H1 (cell line): ENCODE data around the gene RBBP6. TPM values are rescaled to one million over a fixed set of nuclear protein-coding genes. Genes with fewer than 3 reads are reported as not detected.

Source experiments
- CTCF ChIA-PET: fragments of 300-600 bp; sonication (Branson Sonifier 250); formaldehyde crosslinking; loops from one replicate; lab custom pipeline; 2021; ENCODE audit not compliant: partially characterized antibody; lab: Charles Lee
- POLR2A ChIA-PET: fragments of 300-600 bp; sonication (Branson Sonifier 250); formaldehyde crosslinking; loops from one replicate; lab custom pipeline; 2021; ENCODE audit warnings: inconsistent platforms; ENCODE audit not compliant: partially characterized antibody; lab: Charles Lee
- DNase-seq, 2 experiments: peaks; one replicate each; pipeline versions ENCODE4 v3.0.0 to v3.0.0-alpha.2; 2010 to 2022; ENCODE audit warnings: low spot score in 2 of 2, low read depth in 1 of 2, mixed read lengths in 1 of 2
- FAIRE-seq: peaks from 2 replicates; lab custom pipeline; 2011; peaks lifted over from hg19 to GRCh38; lab: Jason Lieb, UNC
- H2AFZ ChIP-seq: 2 replicates; pipeline ENCODE4 v1.8.1; 2012; ENCODE audit warnings: low read length, inconsistent platforms
- H2AK5ac ChIP-seq: 2 replicates; pipeline ENCODE4 v1.6.1; 2013; ENCODE audit warnings: low read depth, low read length
- H2BK120ac ChIP-seq: replicated peaks from 2 replicates; pipeline ENCODE3; 2013; ENCODE audit warnings: low read depth, low read length, inconsistent platforms
- H2BK12ac ChIP-seq: 2 replicates; pipeline ENCODE4 v1.6.1; 2013; ENCODE audit warnings: low read depth, low read length
- H2BK15ac ChIP-seq: 2 replicates; pipeline ENCODE4 v1.6.1; 2013; ENCODE audit warnings: low read length
- H2BK20ac ChIP-seq: 2 replicates; pipeline ENCODE4 v1.6.1; 2013; ENCODE audit warnings: low read length
- H2BK5ac ChIP-seq: 2 replicates; pipeline ENCODE4 v1.6.1; 2013; ENCODE audit warnings: low read depth, low read length
- H3K14ac ChIP-seq: 2 replicates; pipeline ENCODE4 v1.6.1; 2013; ENCODE audit warnings: inconsistent platforms; ENCODE audit not compliant: insufficient read length
- H3K18ac ChIP-seq: 2 replicates; pipeline ENCODE4 v1.6.1; 2013; ENCODE audit warnings: low read length; ENCODE audit errors: extremely low read depth
- H3K23ac ChIP-seq: 2 replicates; pipeline ENCODE4 v1.6.1; 2013; ENCODE audit warnings: inconsistent platforms; ENCODE audit not compliant: insufficient read length
- H3K23me2 ChIP-seq: 2 replicates; pipeline ENCODE4 v1.6.1; 2013; ENCODE audit warnings: low read depth, low read length
- H3K27ac ChIP-seq: 2 replicates; pipeline ENCODE4 v1.6.1; 2011; ENCODE audit warnings: low read depth, low read length, inconsistent platforms
- H3K27me3 ChIP-seq, 4 experiments: replicated peaks in 1 of 4; 1 replicate in 1 of 4; 2 replicates in 3 of 4; pipeline versions ENCODE4 v1.6.1 to v1.8.1; 2011 to 2013; ENCODE audit warnings: low read length in 3 of 4, mild to moderate bottlenecking in 3 of 4, inconsistent platforms in 2 of 4, mixed read lengths in 2 of 4, moderate library complexity in 1 of 4; ENCODE audit not compliant: control insufficient read depth in 3 of 4, insufficient read depth in 3 of 4; ENCODE audit errors: extremely low read depth in 1 of 4
- H3K36me3 ChIP-seq, 4 experiments: 2 replicates each; pipeline versions ENCODE4 v1.6.1 to v1.8.1; 2011 to 2013; ENCODE audit warnings: mild to moderate bottlenecking in 4 of 4, low read length in 3 of 4, moderate library complexity in 2 of 4, control low read depth in 1 of 4, inconsistent platforms in 1 of 4; ENCODE audit not compliant: insufficient read depth in 4 of 4, control insufficient read depth in 2 of 4
- H3K4ac ChIP-seq: replicated peaks from 2 replicates; pipeline ENCODE3; 2013; ENCODE audit warnings: low read length, low read depth, mixed read lengths, inconsistent platforms; ENCODE audit not compliant: insufficient read length
- H3K4me1 ChIP-seq, 4 experiments: replicated peaks in 1 of 4; 1 replicate in 1 of 4; 2 replicates in 3 of 4; pipeline versions ENCODE4 v1.6.1 to v1.8.1; 2011 to 2013; ENCODE audit warnings: low read length in 3 of 4, inconsistent platforms in 2 of 4, mixed read lengths in 1 of 4; ENCODE audit not compliant: insufficient read depth in 4 of 4, control insufficient read depth in 3 of 4
- H3K4me2 ChIP-seq, 2 experiments: 2 replicates each; pipeline versions ENCODE4 v1.6.1 to v1.8.1; 2011 to 2013; ENCODE audit warnings: low read depth in 2 of 2, low read length in 2 of 2, control low read depth in 1 of 2, inconsistent platforms in 1 of 2, mild to moderate bottlenecking in 1 of 2; ENCODE audit not compliant: insufficient read depth in 1 of 2
- H3K4me3 ChIP-seq, 4 experiments: fragments of 200-600, 300-600 bp in 1 of 4; sonication (generic), shearing (Covaris generic), sonication (Bioruptor Twin) in 1 of 4; 2 replicates each; pipeline versions ENCODE4 v1.5.1 to v1.8.1; 2011 to 2016; ENCODE audit warnings: low read length in 4 of 4, low read depth in 3 of 4, control low read depth in 2 of 4, inconsistent platforms in 2 of 4, mild to moderate bottlenecking in 2 of 4, mixed read lengths in 1 of 4, moderate library complexity in 1 of 4; ENCODE audit not compliant: insufficient read depth in 2 of 4; ENCODE audit errors: extremely low read depth in 1 of 4
- H3K56ac ChIP-seq: replicated peaks from 2 replicates; pipeline ENCODE3; 2013; ENCODE audit warnings: low read depth, mild to moderate bottlenecking, mixed read lengths, low read length, inconsistent platforms; ENCODE audit not compliant: insufficient read length
- H3K79me1 ChIP-seq: 2 replicates; pipeline ENCODE4 v1.6.1; 2013; ENCODE audit warnings: low read depth, low read length, control low read depth
- H3K79me2 ChIP-seq, 2 experiments: 2 replicates each; pipeline versions ENCODE4 v1.6.1 to v1.8.1; 2012 to 2013; ENCODE audit warnings: low read length in 2 of 2, mild to moderate bottlenecking in 2 of 2, inconsistent platforms in 1 of 2; ENCODE audit not compliant: insufficient read depth in 2 of 2, control insufficient read depth in 1 of 2
- H3K9ac ChIP-seq, 4 experiments: replicated peaks in 1 of 4; 1 replicate in 1 of 4; 2 replicates in 3 of 4; pipeline versions ENCODE4 v1.6.1 to v1.8.1; 2011 to 2013; ENCODE audit warnings: low read depth in 3 of 4, low read length in 3 of 4, control low read depth in 2 of 4, mild to moderate bottlenecking in 2 of 4, moderate library complexity in 2 of 4, inconsistent platforms in 1 of 4; ENCODE audit errors: extremely low read depth in 1 of 4
- H3K9me3 ChIP-seq, 2 experiments: 2 replicates each; pipeline versions ENCODE4 v1.6.1 to v1.8.1; 2012 to 2013; ENCODE audit warnings: mild to moderate bottlenecking in 2 of 2, moderate library complexity in 2 of 2, control low read depth in 1 of 2, inconsistent platforms in 1 of 2, low read depth in 1 of 2, low read length in 1 of 2, mixed read lengths in 1 of 2; ENCODE audit not compliant: insufficient read depth in 2 of 2
- H4K20me1 ChIP-seq, 2 experiments: replicated peaks in 1 of 2; 2 replicates each; pipeline versions ENCODE3 to v1.8.1; 2011 to 2013; ENCODE audit warnings: inconsistent platforms in 2 of 2, low read length in 2 of 2, mild to moderate bottlenecking in 1 of 2; ENCODE audit not compliant: insufficient read depth in 2 of 2, control insufficient read depth in 1 of 2
- H4K5ac ChIP-seq: 2 replicates; pipeline ENCODE4 v1.6.1; 2013; ENCODE audit warnings: low read length, low read depth, mixed read lengths, inconsistent platforms; ENCODE audit not compliant: insufficient read length
- H4K8ac ChIP-seq: 2 replicates; pipeline ENCODE4 v1.8.0; 2013; ENCODE audit warnings: mild to moderate bottlenecking, moderate library complexity, low read length, inconsistent platforms; ENCODE audit not compliant: insufficient read depth; ENCODE audit errors: extremely low read depth
- H4K91ac ChIP-seq: replicated peaks from 2 replicates; pipeline ENCODE3; 2013; ENCODE audit warnings: low read length, mixed read lengths, inconsistent platforms; ENCODE audit not compliant: insufficient read length
- ASH2L ChIP-seq: fragments of 200-600, 300-600 bp; sonication (generic); IDR thresholded peaks from one replicate; pipeline ENCODE4 v1.7.1; 2017; ENCODE audit warnings: low read length
- CBX8 ChIP-seq: fragments of 300-800, 300-1000 bp; sonication (generic); IDR thresholded peaks from 2 replicates; pipeline ENCODE4 v1.7.1; 2016; ENCODE audit warnings: low read depth, low read length, borderline replicate concordance
- CEBPB ChIP-seq: IDR thresholded peaks from 2 replicates; pipeline ENCODE4 v1.6.1; 2012; ENCODE audit warnings: low read depth, low read length
- CTBP2 ChIP-seq: IDR thresholded peaks from 2 replicates; pipeline ENCODE4 v1.7.0; 2011; ENCODE audit warnings: borderline replicate concordance, mild to moderate bottlenecking, moderate library complexity, mixed read lengths, low read length; ENCODE audit not compliant: insufficient read depth, insufficient read length
- JUN ChIP-seq: IDR thresholded peaks from 2 replicates; pipeline ENCODE4 v1.6.1; 2011; ENCODE audit warnings: low read depth, mild to moderate bottlenecking, improper control_type of control experiment, low read length
- KDM4A ChIP-seq: IDR thresholded peaks from one replicate; pipeline ENCODE4 v1.7.1; 2012; ENCODE audit warnings: low read depth, mild to moderate bottlenecking, moderate library complexity, low read length, inconsistent platforms; ENCODE audit not compliant: severe bottlenecking
- KDM5A ChIP-seq: fragments of 200-600 bp; IDR thresholded peaks from 2 replicates; pipeline ENCODE4 v1.7.1; 2012; ENCODE audit warnings: mild to moderate bottlenecking, low read length, inconsistent platforms, mixed read lengths
- MAFK ChIP-seq: IDR thresholded peaks from 2 replicates; pipeline ENCODE4 v1.6.1; 2012; ENCODE audit warnings: low read depth, mild to moderate bottlenecking, improper control_type of control experiment, low read length
- PHF8 ChIP-seq: fragments of 200-600 bp; sonication (generic); conservative IDR thresholded peaks from 2 replicates; pipeline ENCODE4 v1.7.1; 2012; ENCODE audit warnings: low read depth, mild to moderate bottlenecking, inconsistent platforms, low read length, moderate library complexity
- SP1 ChIP-seq: IDR thresholded peaks from 2 replicates; pipeline ENCODE4 v1.6.1; 2011; ENCODE audit warnings: low read depth, low read length
- SP2 ChIP-seq: IDR thresholded peaks from 2 replicates; pipeline ENCODE4 v1.6.1; 2012; ENCODE audit warnings: mild to moderate bottlenecking, low read length, inconsistent platforms
- TCF12 ChIP-seq: IDR thresholded peaks from 2 replicates; pipeline ENCODE4 v1.6.1; 2011; ENCODE audit warnings: low read depth, mild to moderate bottlenecking, low read length
- YY1 ChIP-seq: IDR thresholded peaks from 2 replicates; pipeline ENCODE4 v1.6.1; 2011; ENCODE audit warnings: low read depth, mild to moderate bottlenecking, low read length
- ZNF274 ChIP-seq: IDR thresholded peaks from 2 replicates; pipeline ENCODE4 v1.7.0; 2012; ENCODE audit warnings: low read length, borderline replicate concordance; ENCODE audit errors: extremely low read depth
- WGBS, 2 experiments: shearing (Covaris generic) in 1 of 2; methylation state at CpG; one replicate each; pipeline versions ENCODE4 v1.1.6 to v1.1.7; 2013 to 2015; ENCODE audit warnings: low lambda C conversion rate in 2 of 2, mixed read lengths in 2 of 2, inconsistent platforms in 1 of 2, low coverage in 1 of 2, missing lambda C conversion rate in 1 of 2; ENCODE audit not compliant: insufficient replicate concordance in 2 of 2, insufficient coverage in 1 of 2, insufficient read length in 1 of 2; ENCODE audit errors: extremely low coverage in 1 of 2, missing lambda C conversion rate in 1 of 2; 5-methylcytosine and 5-hydroxymethylcytosine counted together
- polyA plus RNA-seq, 7 experiments: library from polyadenylated mRNA; depleted of rRNA in 3 of 7; stranded (reverse) in 5 of 7; unstranded in 2 of 7; fragments of >200 nt in 5 of 7; fragments of 200-250 nt in 2 of 7; gene quantifications; 1 replicate in 5 of 7; 2 replicates in 1 of 7; 4 replicates in 1 of 7; pipeline versions ENCODE4 v1.2.1 to v1.2.3, GENCODE V29; 2011 to 2013; ENCODE audit warnings: missing spikeins in 2 of 7, mixed read lengths in 2 of 7
- total RNA-seq: library from RNA; stranded (reverse); fragmentation: NEBNext Ultra II Directional; extraction: Animal tissue kit (Norgen Biotek cat#: 25700); gene quantifications from 2 replicates; pipeline ENCODE4 v1.2.1, GENCODE V29; 2021
- TF ChIP-seq, protein P1 (sequence below): IDR thresholded peaks from 2 replicates; pipeline ENCODE4 v1.6.1; 2012; ENCODE audit warnings: inconsistent platforms

RBBP6 gene
- total and polyA plus RNA-seq, 2 of the 8 experiments (the other 6 are each of a cell fraction or from before 2014, with no cell fraction given) = 22.5 to 54.5 TPM

GRCh38 chr16:24531166-24531565, 8.2 kb upstream of the RBBP6 start:
- POLR2A ChIA-PET = no interaction called here
- no peak overlapping the region for H2BK12ac ChIP-seq

More at GRCh38 chr16:24531166-24531565, 8.2 kb upstream of the RBBP6 start:
- Histone ChIP-seq H3K9ac (no peak overlapping the region), H2BK20ac (no peak overlapping the region), H3K4me3 (no peak overlapping the region), H3K36me3 (no peaks in the 10 kb centered on the region), H3K23ac (no peak overlapping the region), H3K9me3 (no peaks in the 10 kb centered on the region), H3K79me2 (no peaks in the 10 kb centered on the region), H3K56ac (no peak overlapping the region), H4K5ac (no peak overlapping the region), H3K27me3 (no peaks in the 10 kb centered on the region), H3K27ac (no peak overlapping the region), H4K8ac (no peak overlapping the region), H3K4ac (no peak overlapping the region), H3K4me1 (no peaks in the 10 kb centered on the region), H3K4me2 (no peak overlapping the region), H4K20me1 (no peaks in the 10 kb centered on the region), H2AFZ (no peak overlapping the region), H3K79me1 (no peaks in the 10 kb centered on the region), H3K18ac (no peak overlapping the region), H2AK5ac (no peak overlapping the region), H2BK120ac (no peak overlapping the region), H2BK5ac (no peak overlapping the region), H2BK15ac (no peak overlapping the region), H4K91ac (no peak overlapping the region), H3K14ac (no peak overlapping the region), H3K23me2 (no peaks in the 10 kb centered on the region)
- TF ChIP-seq JUN = no peak
- TF ChIP-seq, protein P1, sequence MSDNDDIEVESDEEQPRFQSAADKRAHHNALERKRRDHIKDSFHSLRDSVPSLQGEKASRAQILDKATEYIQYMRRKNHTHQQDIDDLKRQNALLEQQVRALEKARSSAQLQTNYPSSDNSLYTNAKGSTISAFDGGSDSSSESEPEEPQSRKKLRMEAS = no peak
- no peak for TF ChIP-seq CTBP2
- TF ChIP-seq KDM5A = no peak
- no peak for TF ChIP-seq ASH2L
- no peak for TF ChIP-seq ZNF274
- no peak for TF ChIP-seq KDM4A
- TF ChIP-seq SP1 = no peak
- no peak for TF ChIP-seq YY1
- TF ChIP-seq CBX8 = no peak
- TF ChIP-seq SP2 = no peak
- no peak for TF ChIP-seq CEBPB
- TF ChIP-seq MAFK = no peak
- TF ChIP-seq TCF12 = no peak
- no peak for TF ChIP-seq PHF8
- WGBS, 2 experiments = 93% methylated on average over 1 of the region's 1 CpG; no CpG with 5 or more reads in 1 of the 2 experiments
- CTCF ChIA-PET = interaction anchor here (1.0 kb wide), 1 partner anchor 18 kb away, joined by 3 read pairs; no protein-coding TSS in a partner anchor
- DNase-seq (no peak), FAIRE-seq (no peak)
